ENCODE data around the gene CYTH2.
A peak's percentile ranks its signal among the peaks of the same experiment; 100 is the strongest.

Gene CYTH2

DNA sequence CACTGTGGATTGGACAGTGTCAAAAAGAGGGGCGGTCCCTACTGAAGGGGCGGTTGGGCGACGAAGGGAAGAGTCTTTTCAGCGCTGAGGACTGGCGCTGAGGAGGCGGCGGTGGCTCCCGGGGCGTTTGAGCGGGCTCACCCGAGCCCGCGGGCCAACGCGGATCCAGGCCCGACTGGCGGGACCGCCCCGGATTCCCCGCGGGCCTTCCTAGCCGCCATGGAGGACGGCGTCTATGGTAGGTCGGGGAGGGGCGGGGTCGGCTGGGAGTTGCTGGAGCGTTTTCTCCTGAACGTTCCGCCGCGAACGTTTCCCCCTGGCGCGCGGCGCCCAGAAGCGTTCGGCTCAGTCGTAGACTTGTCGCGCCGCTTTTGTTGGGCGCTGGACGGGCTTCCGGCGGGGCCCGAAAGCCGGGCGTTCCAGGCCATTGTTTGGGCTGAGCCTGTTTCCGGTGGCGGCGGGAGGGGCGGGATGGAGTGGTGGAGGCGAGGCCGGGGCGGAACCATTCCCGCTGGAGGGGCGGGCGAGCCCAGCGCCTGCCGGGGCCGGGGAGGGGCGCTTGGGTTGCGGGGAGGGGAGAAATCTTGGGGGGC is at the start of gene CYTH2:
CYTH2 (plus strand) TSS at position 81 of the 593 bp plus-strand sequence; CDS start at position 220, 139 bp downstream.
- peak; percentile 61 to 79 for DNase-seq

DNA sequence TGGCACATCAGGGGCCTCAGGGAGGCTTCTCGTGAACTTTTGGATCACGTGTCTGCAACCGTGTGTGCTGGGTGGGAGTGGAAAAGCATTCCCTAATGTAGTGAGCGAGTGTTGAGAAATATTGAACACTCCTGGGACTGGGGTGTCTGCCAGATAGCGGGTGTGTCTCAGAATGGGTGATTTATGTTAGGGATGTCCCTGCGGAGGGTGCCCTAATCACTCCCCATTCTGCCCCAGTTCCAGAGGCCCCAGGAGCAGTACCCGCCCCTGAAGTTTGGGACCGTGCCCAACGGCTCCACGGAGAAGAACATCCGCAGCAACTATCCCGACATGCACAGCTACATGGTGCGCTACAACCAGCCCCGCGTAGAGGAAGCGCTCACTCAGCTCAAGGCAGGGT is 47.6 kb upstream of the CYTH2 start:
- DNase-seq = no peak

DNA sequence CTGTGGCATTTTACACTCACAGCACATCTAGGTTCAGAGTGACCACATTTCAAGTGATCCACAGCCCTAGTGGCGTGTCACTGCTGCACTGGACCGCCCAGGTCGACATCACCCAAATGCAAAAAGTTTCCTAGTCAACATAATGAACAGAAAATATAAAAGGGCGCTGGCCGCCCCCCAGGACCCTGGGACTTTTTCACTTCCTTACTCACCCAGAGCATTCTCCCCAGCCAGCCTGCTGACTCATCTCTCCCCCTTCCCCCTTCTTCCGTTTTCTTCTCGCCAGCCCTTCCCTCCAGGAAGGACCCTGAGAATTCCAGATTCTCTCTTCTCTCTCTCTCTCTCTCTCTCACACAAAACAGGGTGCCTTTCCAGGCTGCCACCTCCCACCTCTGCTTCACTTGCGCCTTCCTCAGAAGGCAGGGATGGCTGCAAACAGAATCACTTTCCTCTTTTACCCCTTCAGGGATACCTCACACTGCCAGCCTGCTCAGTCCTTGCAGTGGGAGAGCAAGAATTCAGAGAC is 44.4 kb upstream of the CYTH2 start:
- no peak for DNase-seq

GRCh38 chr19:48428670-48429069 is 40.5 kb upstream of the CYTH2 start:
- DNase-seq = no peak

DNA sequence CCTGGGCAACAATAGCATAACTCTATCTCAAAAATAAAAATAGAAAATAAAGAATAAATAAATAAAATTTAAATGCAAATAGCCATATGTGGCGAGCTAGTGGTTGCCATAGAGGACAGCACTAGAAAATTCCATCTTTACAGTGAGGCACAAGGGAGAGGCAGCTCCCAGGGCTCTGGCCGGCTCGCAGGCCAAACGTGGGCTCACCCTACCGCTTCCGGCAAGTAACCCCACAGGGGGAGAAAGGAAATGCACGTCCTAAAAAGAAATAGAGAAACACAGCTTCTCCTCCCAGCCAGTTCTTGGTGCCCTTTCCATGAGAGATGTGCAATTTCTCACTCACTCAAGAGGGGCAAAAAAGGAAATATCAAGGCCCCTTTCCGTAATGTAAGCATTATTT is 35.8 kb upstream of the CYTH2 start:
- no peak for DNase-seq

DNA sequence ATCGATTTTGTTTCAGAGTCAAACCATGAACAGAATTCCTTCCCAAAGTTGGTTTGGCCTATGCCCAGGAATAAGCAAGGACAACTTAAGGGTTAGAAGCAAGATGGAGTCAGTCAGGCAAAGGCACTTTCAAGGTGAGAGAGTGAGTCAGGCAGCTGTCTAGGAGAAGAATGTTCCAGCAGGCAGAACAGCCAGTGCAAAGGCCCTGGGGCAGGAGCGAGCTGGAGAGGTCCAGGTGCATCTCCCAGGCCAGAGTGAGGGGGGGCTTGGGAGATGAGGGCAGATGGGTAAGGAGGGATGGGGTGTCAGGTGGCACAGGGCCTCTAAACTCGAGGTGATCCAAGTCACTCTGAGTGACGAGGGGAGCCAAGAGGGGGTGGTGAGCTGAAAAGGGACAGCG is 32.6 kb upstream of the CYTH2 start:
- DNase-seq = no peak

DNA sequence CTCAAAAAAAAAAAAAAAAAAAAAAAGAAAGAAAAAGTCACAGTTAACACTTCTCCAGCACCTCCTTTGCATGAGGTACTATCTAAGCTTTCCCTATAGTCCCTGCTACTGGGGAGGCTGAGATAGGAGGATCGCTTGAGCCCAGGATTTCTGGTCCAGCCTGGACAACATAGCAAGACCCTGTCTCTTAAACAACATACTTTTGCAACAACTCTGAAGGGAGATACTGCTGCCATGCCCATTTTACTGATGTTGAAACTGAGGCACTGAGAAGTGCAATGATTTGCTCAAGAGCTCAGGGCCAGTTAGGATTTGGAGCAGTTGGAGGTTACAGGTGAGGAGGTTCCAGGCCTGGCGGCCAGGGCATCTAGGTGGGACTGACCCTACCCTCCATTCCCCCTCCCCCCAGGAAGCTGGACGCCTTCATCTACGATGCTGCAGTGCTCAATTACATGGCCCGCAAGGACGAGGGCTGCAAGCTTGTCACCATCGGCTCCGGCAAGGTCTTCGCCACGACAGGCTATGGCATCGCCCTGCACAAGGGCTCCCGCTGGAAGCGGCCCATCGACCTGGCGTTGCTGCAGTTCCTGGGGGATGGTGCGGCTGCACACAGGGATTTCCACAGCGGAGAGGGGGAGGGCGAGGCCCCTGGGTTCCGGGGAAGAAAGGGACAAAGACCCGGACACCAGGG is 27.7 kb upstream of the CYTH2 start:
- no peak for DNase-seq

DNA sequence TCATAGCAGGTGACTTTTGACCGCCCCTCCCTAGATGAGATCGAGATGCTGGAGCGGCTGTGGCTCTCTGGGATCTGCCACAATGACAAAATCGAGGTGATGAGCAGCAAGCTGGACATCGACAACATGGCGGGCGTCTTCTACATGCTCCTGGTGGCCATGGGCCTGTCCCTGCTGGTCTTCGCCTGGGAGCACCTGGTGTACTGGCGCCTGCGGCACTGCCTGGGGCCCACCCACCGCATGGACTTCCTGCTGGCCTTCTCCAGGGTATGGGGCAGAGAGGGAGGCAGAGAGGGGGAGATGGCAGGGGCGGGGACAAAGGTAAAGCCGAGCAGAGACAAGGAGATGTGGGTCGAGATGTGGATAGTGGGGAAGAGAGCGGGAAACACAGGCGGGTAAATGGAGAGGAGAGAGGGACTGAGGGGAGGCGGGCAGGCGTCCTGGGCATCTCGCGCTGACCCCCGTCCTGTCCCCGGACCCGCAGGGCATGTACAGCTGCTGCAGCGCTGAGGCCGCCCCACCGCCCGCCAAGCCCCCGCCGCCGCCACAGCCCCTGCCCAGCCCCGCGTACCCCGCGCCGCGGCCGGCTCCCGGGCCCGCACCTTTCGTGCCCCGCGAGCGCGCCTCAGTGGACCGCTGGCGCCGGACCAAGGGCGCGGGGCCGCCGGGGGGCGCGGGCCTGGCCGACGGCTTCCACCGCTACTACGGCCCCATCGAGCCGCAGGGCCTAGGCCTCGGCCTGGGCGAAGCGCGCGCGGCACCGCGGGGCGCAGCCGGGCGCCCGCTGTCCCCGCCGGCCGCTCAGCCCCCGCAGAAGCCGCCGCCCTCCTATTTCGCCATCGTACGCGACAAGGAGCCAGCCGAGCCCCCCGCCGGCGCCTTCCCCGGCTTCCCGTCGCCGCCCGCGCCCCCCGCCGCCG is 26.8 kb upstream of the CYTH2 start:
- DNase-seq = no peak

GRCh38 chr19:48443256-48443655 is 25.9 kb upstream of the CYTH2 start:
- no peak for DNase-seq

DNA sequence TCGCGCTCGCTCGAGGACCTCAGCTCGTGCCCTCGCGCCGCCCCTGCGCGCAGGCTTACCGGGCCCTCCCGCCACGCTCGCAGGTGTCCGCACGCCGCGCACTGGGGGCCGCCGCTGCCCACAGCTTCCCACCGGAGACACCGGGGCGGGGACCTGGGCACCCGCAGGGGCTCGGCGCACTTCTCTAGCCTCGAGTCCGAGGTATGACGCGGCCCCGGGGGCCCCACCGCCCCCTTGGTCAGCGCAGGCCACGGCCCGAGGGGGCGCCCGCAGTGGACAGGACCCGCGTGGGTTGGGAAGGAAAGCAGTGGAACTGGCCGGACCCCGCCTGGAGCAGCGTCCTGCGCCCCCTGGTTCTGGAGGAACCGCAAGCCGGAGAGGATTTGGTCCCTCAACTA is 25.4 kb upstream of the CYTH2 start:
- no peak for DNase-seq

DNA sequence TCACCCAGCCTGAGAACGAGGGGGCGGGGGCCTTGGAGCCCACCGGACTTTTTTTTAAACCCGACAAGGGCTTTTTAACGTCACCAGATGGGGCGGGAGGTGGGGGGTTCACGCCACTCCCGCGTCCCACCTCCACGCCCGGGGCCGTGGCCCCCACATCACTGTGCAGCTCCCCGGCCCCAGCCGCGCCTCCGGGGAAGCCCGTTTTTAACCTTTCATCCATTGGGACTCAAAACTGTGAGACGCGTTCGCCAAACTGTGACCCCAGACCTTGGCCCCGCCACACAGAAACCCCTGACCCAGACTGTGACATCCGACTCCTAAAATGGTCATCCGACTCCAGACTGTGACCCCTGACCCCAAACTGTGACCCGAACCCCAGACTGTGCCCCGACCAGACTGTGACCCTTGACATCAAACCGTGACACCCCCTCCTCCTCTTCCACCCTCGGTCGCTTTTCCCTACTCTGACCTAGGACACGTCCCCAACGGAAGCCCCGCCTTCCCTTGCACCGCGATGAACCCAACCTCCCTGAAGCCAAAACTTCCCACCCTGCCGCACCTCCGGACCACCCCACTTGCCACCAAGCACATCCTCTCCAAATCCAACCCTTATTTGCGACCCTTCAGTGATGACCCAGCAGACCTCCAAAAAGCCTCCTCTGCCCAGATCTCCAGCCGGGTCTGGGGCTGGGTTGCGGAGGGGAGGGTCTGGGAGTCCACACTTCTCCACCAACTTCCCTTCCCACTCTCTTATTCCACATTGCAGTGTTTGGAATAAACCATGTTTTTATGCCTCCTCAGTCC is 24.8 kb upstream of the CYTH2 start:
- DNase-seq = no peak

DNA sequence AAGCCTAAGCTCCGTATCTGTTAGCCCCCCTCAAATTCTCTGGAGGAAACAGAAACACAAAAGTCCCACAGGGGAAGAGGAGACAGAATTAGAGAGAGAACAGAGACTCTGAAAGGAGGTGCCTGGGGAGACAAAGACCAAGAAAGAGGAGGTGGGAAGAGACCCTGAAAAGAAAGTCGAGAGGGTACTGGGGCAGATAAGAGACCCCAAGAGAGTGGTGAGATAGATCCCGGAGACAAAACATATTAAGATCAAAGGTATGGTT is 24.3 kb upstream of the CYTH2 start:
- no peak for DNase-seq

- peak in 1 of 2 donors; percentile 49 for DNase-seq
These were observed 23.9 kb upstream of the CYTH2 start for GRCh38 chr19:48445256-48445605.

- DNase-seq = peak; percentile 83 to 99
These were observed 23.3 kb upstream of the CYTH2 start, which contains the start of gene GRWD1 for GRCh38 chr19:48445606-48446481. TSS of gene GRWD1 (plus strand) at chr19:48445983. CDS start at chr19:48446006, 23 bp downstream.

GRCh38 chr19:48446579-48446978 is 22.6 kb upstream of the CYTH2 start:
- DNase-seq = no peak

GRCh38 chr19:48448563-48448962 is 20.6 kb upstream of the CYTH2 start:
- no peak for DNase-seq

- no peak for DNase-seq
These were observed 18.7 kb upstream of the CYTH2 start for GRCh38 chr19:48450441-48450840.

GRCh38 chr19:48450863-48451262 is 18.3 kb upstream of the CYTH2 start:
- no peak for DNase-seq

DNA sequence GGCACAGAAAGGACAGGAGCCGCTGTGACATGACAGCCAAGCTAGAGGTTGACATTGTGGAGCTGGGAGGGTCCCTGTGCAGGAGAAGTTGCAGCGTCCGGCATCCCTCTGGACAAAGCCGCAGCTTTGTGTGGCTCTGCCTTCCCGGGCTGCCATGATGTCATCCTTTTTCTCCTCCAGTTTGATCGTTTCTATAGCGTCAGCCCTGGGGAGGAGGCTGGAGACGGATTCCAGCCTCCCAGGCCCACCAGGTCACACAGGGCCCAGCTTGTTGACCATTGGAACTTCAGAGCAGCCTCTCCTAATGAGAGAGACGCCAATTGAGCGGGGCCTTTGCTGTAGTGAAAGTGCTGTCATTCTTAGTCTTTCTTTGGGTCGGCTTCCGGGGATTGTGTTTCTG is 17.5 kb upstream of the CYTH2 start:
- DNase-seq = no peak

DNA sequence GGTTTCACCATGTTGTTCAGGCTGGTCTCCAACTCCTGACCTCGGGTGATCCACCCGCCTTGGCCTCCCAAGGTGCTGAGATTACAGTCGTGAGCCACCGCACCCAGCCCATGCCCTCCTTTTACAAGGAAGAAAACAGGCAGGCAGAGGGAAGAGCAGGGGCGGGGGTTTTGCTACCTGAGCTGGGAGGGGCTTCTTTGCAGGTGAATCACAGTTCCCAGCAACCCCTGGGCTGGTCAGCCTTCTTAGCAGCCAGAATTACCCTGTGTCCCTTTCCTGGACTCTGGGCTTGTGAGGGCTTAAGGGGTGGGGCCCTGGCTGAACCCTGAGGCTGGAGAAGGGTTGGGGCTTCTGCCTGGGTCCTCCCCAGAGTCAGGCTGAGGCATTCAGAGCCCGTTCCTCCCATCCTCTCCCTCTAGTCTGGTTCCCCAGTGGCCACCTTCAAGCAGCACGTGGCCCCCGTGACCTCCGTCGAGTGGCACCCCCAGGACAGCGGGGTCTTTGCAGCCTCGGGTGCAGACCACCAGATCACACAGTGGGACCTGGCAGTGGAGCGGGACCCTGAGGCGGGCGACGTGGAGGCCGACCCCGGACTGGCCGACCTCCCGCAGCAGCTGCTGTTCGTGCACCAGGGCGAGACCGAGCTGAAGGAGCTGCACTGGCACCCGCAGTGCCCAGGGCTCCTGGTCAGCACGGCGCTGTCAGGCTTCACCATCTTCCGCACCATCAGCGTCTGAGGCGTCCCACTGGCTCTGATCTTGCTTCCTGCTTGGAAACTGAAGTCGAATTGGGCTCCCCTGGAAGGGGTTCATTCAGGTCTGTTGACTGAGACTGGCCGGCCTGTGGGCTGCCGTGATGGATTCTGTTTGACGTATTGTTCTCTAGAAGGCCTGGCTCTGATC is 16.6 kb upstream of the CYTH2 start:
- DNase-seq = no peak

All from hippocampal formation (tissue), 2 donors.